Neuronal stem cell (in vitro differentiated cells): ENCODE data around the gene IZUMO4.

Experiments
- DNase-seq: peaks from one replicate; pipeline ENCODE4 v3.0.0-alpha.2; 2013; ENCODE audit warnings: low spot score
- H2AFZ ChIP-seq: one replicate; pipeline ENCODE4 v1.6.1; 2013; ENCODE audit warnings: mild to moderate bottlenecking, low read length, inconsistent platforms
- H2AK5ac ChIP-seq: 2 replicates; pipeline ENCODE4 v1.6.1; 2013; ENCODE audit warnings: low read depth, mild to moderate bottlenecking, inconsistent platforms, low read length, moderate library complexity, mixed read lengths
- H2BK120ac ChIP-seq: 2 replicates; pipeline ENCODE4 v1.6.1; 2013; ENCODE audit warnings: low read depth, mild to moderate bottlenecking, inconsistent platforms, low read length, moderate library complexity, mixed read lengths
- H2BK12ac ChIP-seq: one replicate; pipeline ENCODE4 v1.6.1; 2013; ENCODE audit warnings: low read length, inconsistent platforms
- H2BK15ac ChIP-seq: 2 replicates; pipeline ENCODE4 v1.6.1; 2013; ENCODE audit warnings: mild to moderate bottlenecking, low read length, inconsistent platforms, mixed read lengths
- H2BK5ac ChIP-seq: one replicate; pipeline ENCODE4 v1.6.1; 2013; ENCODE audit warnings: inconsistent platforms, mild to moderate bottlenecking, low read length, moderate library complexity
- H3K14ac ChIP-seq: one replicate; pipeline ENCODE4 v1.6.1; 2013; ENCODE audit warnings: low read length, inconsistent platforms
- H3K18ac ChIP-seq: 2 replicates; pipeline ENCODE4 v1.6.1; 2013; ENCODE audit warnings: low read length, inconsistent platforms
- H3K23ac ChIP-seq: 2 replicates; pipeline ENCODE4 v1.6.1; 2013; ENCODE audit warnings: low read depth, mild to moderate bottlenecking, mixed read lengths, low read length, inconsistent platforms; ENCODE audit not compliant: poor library complexity
- H3K27ac ChIP-seq: replicated peaks from 3 replicates; pipeline ENCODE4 v1.5.1; 2013; ENCODE audit warnings: low read length, inconsistent platforms
- H3K27me3 ChIP-seq, 3 experiments: 2 replicates each; pipeline ENCODE4 v1.6.1; 2013; ENCODE audit warnings: low read length in 3 of 3, mild to moderate bottlenecking in 2 of 3, inconsistent platforms in 1 of 3, low read depth in 1 of 3, mixed read lengths in 1 of 3, moderate library complexity in 1 of 3; ENCODE audit not compliant: control insufficient read depth in 3 of 3, insufficient read depth in 3 of 3
- H3K36me3 ChIP-seq, 2 donors: replicated peaks in 1 of 2; 2 replicates each; pipeline ENCODE4 v1.6.1; 2013; ENCODE audit warnings: low read length in 2 of 2; ENCODE audit not compliant: control insufficient read depth in 2 of 2, insufficient read depth in 2 of 2
- H3K4ac ChIP-seq: 2 replicates; pipeline ENCODE4 v1.6.1; 2013; ENCODE audit warnings: inconsistent platforms, mild to moderate bottlenecking, low read length, moderate library complexity
- H3K4me1 ChIP-seq, 2 donors: 1 replicate in 1 of 2; 2 replicates in 1 of 2; pipeline ENCODE4 v1.6.1; 2013; ENCODE audit warnings: low read length in 2 of 2, low read depth in 1 of 2; ENCODE audit not compliant: control insufficient read depth in 2 of 2, insufficient read depth in 1 of 2
- H3K4me2 ChIP-seq: one replicate; pipeline ENCODE4 v1.6.1; 2013; ENCODE audit warnings: mild to moderate bottlenecking, low read length, inconsistent platforms; ENCODE audit not compliant: insufficient read depth, poor library complexity, severe bottlenecking
- H3K4me3 ChIP-seq, 2 donors: 2 replicates each; pipeline ENCODE4 v1.5.1; 2013; ENCODE audit warnings: low read length in 2 of 2, mild to moderate bottlenecking in 2 of 2, inconsistent platforms in 1 of 2, moderate library complexity in 1 of 2
- H3K79me1 ChIP-seq: one replicate; pipeline ENCODE4 v1.6.1; 2013; ENCODE audit warnings: low read depth, mild to moderate bottlenecking, inconsistent platforms, low read length, moderate library complexity
- H3K9ac ChIP-seq: one replicate; pipeline ENCODE4 v1.6.1; 2013; ENCODE audit warnings: mild to moderate bottlenecking, low read depth, low read length, inconsistent platforms; ENCODE audit not compliant: poor library complexity
- H3K9me3 ChIP-seq, 2 donors: replicated peaks in 1 of 2; 2 replicates each; pipeline versions ENCODE3 to v1.6.1; 2013; ENCODE audit warnings: low read length in 2 of 2, mild to moderate bottlenecking in 2 of 2, inconsistent platforms in 1 of 2, low read depth in 1 of 2, mixed read lengths in 1 of 2, moderate library complexity in 1 of 2; ENCODE audit not compliant: control insufficient read depth in 2 of 2, insufficient read depth in 1 of 2
- H4K8ac ChIP-seq: one replicate; pipeline ENCODE4 v1.6.1; 2013; ENCODE audit warnings: low read depth, mild to moderate bottlenecking, inconsistent platforms, low read length, moderate library complexity
- H4K91ac ChIP-seq: one replicate; pipeline ENCODE4 v1.6.1; 2013; ENCODE audit warnings: low read length, low read depth, mild to moderate bottlenecking, inconsistent platforms; ENCODE audit not compliant: poor library complexity
- WGBS, 2 donors: extraction: QIAGEN DNeasy Blood & Tissue Kit; methylation state at CpG; one replicate each; pipeline ENCODE4 v1.1.7; 2013; ENCODE audit warnings: missing lambda C conversion rate in 2 of 2, mixed read lengths in 1 of 2; ENCODE audit not compliant: insufficient read length in 2 of 2, insufficient replicate concordance in 1 of 2; ENCODE audit errors: extremely low coverage in 2 of 2; 5-methylcytosine and 5-hydroxymethylcytosine counted together

IZUMO4 gene

DNA sequence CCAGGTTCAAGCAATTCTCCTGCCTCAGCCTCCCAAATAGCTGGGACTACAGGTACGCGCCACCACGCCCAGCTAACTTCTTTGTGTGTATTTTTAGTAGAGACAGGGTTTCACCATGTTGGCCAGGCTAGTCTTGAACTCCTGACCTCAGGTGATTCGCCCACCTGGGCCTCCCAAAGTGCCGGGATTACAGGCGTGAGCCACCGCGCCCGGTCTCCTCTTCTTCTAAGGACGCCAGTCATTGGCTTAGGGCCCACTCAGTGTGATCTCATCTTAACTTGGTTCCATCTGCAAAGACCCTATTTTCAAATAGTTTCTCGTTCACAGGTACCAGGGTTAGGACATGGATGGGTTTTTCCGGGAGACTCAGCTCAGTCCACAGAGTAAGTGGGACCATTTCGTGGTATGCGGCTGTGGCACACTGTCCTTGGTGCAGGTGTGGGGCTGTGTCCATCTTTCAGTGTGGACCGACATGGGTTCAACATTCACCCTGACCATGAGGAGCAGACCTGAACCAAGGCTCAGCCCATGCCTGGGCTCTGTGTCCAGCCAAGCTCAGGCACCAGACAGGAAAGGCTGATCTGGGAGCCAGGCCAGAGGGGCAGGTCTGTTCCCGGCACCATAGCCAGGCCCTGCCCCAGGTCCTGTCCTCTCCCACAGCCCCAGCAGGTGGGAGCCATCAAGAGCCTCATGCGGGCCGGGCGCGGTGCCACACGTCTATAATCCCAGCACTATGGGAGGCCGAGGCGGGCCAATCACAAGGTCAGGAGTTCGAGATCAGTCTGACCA lies 42.9 kb upstream of the IZUMO4 start:
- no peak overlapping the region for H3K9ac ChIP-seq
- peak overlapping the region; percentile 60 for H2BK15ac ChIP-seq
- no peaks in the 10 kb centered on the region for H3K27me3 ChIP-seq
- H3K18ac ChIP-seq = no peak overlapping the region
- no peak overlapping the region for H4K91ac ChIP-seq
- no peak overlapping the region for H3K27ac ChIP-seq
- no peak overlapping the region for H3K14ac ChIP-seq
- no CpG with 5 or more reads among the region's 24 CpGs for WGBS, 2 donors
- H3K9me3 ChIP-seq = no peaks in the 10 kb centered on the region
- no peak overlapping the region for H3K4ac ChIP-seq
- peaks cover 4 to 5% of the 10 kb centered on the region in 2 donors for H3K36me3 ChIP-seq
- peaks cover 15% of the 10 kb centered on the region for H3K79me1 ChIP-seq
- H3K4me1 ChIP-seq = peaks cover 23 to 35% of the 10 kb centered on the region in 2 donors
- H3K4me3 ChIP-seq = no peak overlapping the region
- H2BK5ac ChIP-seq = no peak overlapping the region
- DNase-seq = no peak
- H3K23ac ChIP-seq = no peak overlapping the region
- H2BK120ac ChIP-seq = no peak overlapping the region
- H2AK5ac ChIP-seq = peak overlapping the region; percentile 24
- H2BK12ac ChIP-seq = peak overlapping the region; percentile 24
- no peak overlapping the region for H3K4me2 ChIP-seq
- H2AFZ ChIP-seq = no peak overlapping the region
- H4K8ac ChIP-seq = no peak overlapping the region

DNA sequence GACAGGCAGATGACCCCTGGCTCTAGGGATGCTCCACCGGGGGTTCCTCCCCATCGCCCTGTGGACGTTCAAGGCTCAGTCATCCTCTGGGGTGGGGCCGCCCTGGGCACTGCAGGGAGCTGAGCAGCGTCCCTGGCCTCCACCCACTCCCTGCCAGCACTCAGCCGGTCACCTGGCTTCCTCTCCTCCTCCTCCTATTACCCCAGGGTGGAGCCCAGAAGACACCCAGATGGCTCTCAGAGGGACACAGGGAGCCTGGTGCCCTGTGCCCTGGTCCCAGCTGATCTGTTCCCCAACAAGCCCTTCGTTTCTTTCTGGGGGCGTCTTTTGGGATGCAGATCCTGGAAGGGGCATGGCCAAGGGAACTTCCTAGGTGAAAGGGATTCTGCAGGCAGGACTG lies 42.0 kb upstream of the IZUMO4 start:
- Histone ChIP-seq H2BK5ac (no peak overlapping the region), H3K18ac (peak overlapping the region; percentile 64), H2AK5ac (peak overlapping the region; percentile 96), H3K79me1 (peaks cover 10% of the 10 kb centered on the region), H2BK120ac (no peak overlapping the region), H3K14ac (no peak overlapping the region), H4K8ac (no peak overlapping the region), H3K36me3 (no peaks in the 10 kb centered on the region), H2AFZ (no peak overlapping the region), H3K4ac (no peak overlapping the region), H3K23ac (no peak overlapping the region), H2BK12ac (peak overlapping the region; percentile 33), H3K27ac (no peak overlapping the region), H3K4me3 (no peak overlapping the region), H3K4me1 (peaks cover 19 to 35% of the 10 kb centered on the region in 2 donors), H3K9ac (no peak overlapping the region), H2BK15ac (peak overlapping the region; percentile 81), H3K9me3 (no peaks in the 10 kb centered on the region), H4K91ac (no peak overlapping the region), H3K4me2 (no peak overlapping the region), H3K27me3 (no peaks in the 10 kb centered on the region)
- DNase-seq = no peak
- no CpG with 5 or more reads among the region's 8 CpGs for WGBS, 2 donors

- H3K9me3 ChIP-seq = no peaks in the 10 kb centered on the region
- peak overlapping the region; percentile 26 for H2BK5ac ChIP-seq
- no peak for DNase-seq
- H4K8ac ChIP-seq = peak overlapping the region; percentile 17
- peak overlapping the region; percentile 55 for H3K23ac ChIP-seq
- peak overlapping the region; percentile 64 for H4K91ac ChIP-seq
- H3K4me1 ChIP-seq = peaks cover 28 to 39% of the 10 kb centered on the region in 2 donors
- H2AFZ ChIP-seq = peak overlapping the region; percentile 78
- no peaks in the 10 kb centered on the region for H3K27me3 ChIP-seq
- H3K79me1 ChIP-seq = peaks cover 9% of the 10 kb centered on the region
- H3K36me3 ChIP-seq = no peaks in the 10 kb centered on the region
- peak overlapping the region; percentile 16 for H2BK12ac ChIP-seq
- WGBS, 2 donors = no CpG with 5 or more reads among the region's 22 CpGs
- no peak overlapping the region for H3K9ac ChIP-seq
- H3K27ac ChIP-seq = no peak overlapping the region
- H2AK5ac ChIP-seq = peak overlapping the region; percentile 95
- H3K4ac ChIP-seq = peak overlapping the region; percentile 89
- H3K4me2 ChIP-seq = no peak overlapping the region
- peak overlapping the region; percentile 97 for H2BK15ac ChIP-seq
- H3K18ac ChIP-seq = peak overlapping the region; percentile 98
- H3K14ac ChIP-seq = peak overlapping the region; percentile 56
- H2BK120ac ChIP-seq = peak overlapping the region; percentile 72
- peak overlapping the region in 1 of 2 donors; percentile 17 for H3K4me3 ChIP-seq
Measured at GRCh38 chr19:2055931-2056836, 40.5 kb upstream of the IZUMO4 start.

GRCh38 chr19:2056837-2057192 lies 39.9 kb upstream of the IZUMO4 start:
- no peak for DNase-seq

More at GRCh38 chr19:2056837-2057192, 39.9 kb upstream of the IZUMO4 start:
- Histone ChIP-seq H2AK5ac (peak overlapping the region; percentile 96), H2BK5ac (no peak overlapping the region), H3K4me2 (no peak overlapping the region), H3K79me1 (peaks cover 9% of the 10 kb centered on the region), H3K27me3 (no peaks in the 10 kb centered on the region), H3K36me3 (no peaks in the 10 kb centered on the region), H3K27ac (no peak overlapping the region), H3K14ac (no peak overlapping the region), H3K4ac (no peak overlapping the region), H3K18ac (peak overlapping the region; percentile 70), H2BK120ac (no peak overlapping the region), H2BK15ac (no peak overlapping the region), H2AFZ (no peak overlapping the region), H3K4me1 (peaks cover 26 to 39% of the 10 kb centered on the region in 2 donors), H4K8ac (no peak overlapping the region), H2BK12ac (peak overlapping the region; percentile 98), H3K23ac (no peak overlapping the region), H3K9ac (no peak overlapping the region), H3K9me3 (no peaks in the 10 kb centered on the region), H3K4me3 (no peak overlapping the region), H4K91ac (no peak overlapping the region)
- no CpG with 5 or more reads among the region's 5 CpGs for WGBS, 2 donors
